Colonic mucosa (tissue), 4 donors: ENCODE data around the gene COX4I1. TPM values are rescaled to one million over a fixed set of nuclear protein-coding genes. Genes with fewer than 3 reads are reported as not detected.

Experiments used
- DNase-seq: peaks from one replicate; pipeline ENCODE4 v3.0.0-alpha.2; 2020
- H3K27ac ChIP-seq: fragments of 200-600 bp; one replicate; pipeline ENCODE4 v1.8.0; 2021
- H3K27me3 ChIP-seq: fragments of 200-600 bp; one replicate; pipeline ENCODE4 v1.8.0; 2021
- H3K36me3 ChIP-seq: fragments of 200-600 bp; one replicate; pipeline ENCODE4 v1.8.0; 2021
- H3K4me1 ChIP-seq: fragments of 200-600 bp; one replicate; pipeline ENCODE4 v1.8.0; 2021; ENCODE audit warnings: mild to moderate bottlenecking
- H3K4me3 ChIP-seq: fragments of 200-600 bp; one replicate; pipeline ENCODE4 v1.8.0; 2021
- H3K9ac ChIP-seq, 2 donors: one replicate each; pipeline ENCODE4 v1.7.0; 2013; ENCODE audit warnings: control low read depth in 2 of 2, low read depth in 2 of 2, low read length in 2 of 2
- H3K9me3 ChIP-seq: fragments of 200-600 bp; one replicate; pipeline ENCODE4 v1.8.0; 2021
- CTCF ChIP-seq: fragments of 200-600 bp; IDR thresholded peaks from one replicate; pipeline ENCODE4 v1.8.0; 2022; ENCODE audit warnings: antibody characterized with exemption, mild to moderate bottlenecking
- intact Hi-C: fragments of 100-400 bp; cut with DNase I; formaldehyde crosslinking; loops from one replicate; pipeline ENCODE4 v1.14.1; 2022
- total RNA-seq, 2 donors: library from RNA; stranded (reverse); fragmentation: NEBNext Ultra II Directional in 1 of 2; extraction: Animal tissue kit (Norgen Biotek cat#: 25700) in 1 of 2; gene quantifications; one replicate each; pipeline ENCODE4 v1.2.1, GENCODE V29; 2021
- donor health status: healthy.
- donor health status: DM: no; HTN: no; CAD: no.
- donor health status: DM: no; HTN: no; CAD: no.

The COX4I1 gene
- total RNA-seq, 2 donors from 2014 or later = 1,080 to 1,242 TPM

- Histone ChIP-seq H3K27me3 (no peaks in the 10 kb centered on the region), H3K27ac (no peak overlapping the region), H3K9me3 (no peaks in the 10 kb centered on the region), H3K4me3 (no peak overlapping the region), H3K4me1 (no peaks in the 10 kb centered on the region), H3K36me3 (no peaks in the 10 kb centered on the region), H3K9ac (no peak overlapping the region)
- intact Hi-C loops = no loop called here
- TF ChIP-seq CTCF = no peak
- no peak for DNase-seq
Measured at GRCh38 chr16:85770741-85771140, 28.8 kb upstream of the COX4I1 start.

GRCh38 chr16:85773044-85773443 lies 26.5 kb upstream of the COX4I1 start:
- H3K9ac ChIP-seq = no peak overlapping the region
- DNase-seq = no peak
- H3K4me1 ChIP-seq = no peaks in the 10 kb centered on the region
- no peaks in the 10 kb centered on the region for H3K9me3 ChIP-seq
- no peak for TF ChIP-seq CTCF
- no peak overlapping the region for H3K4me3 ChIP-seq
- no peak overlapping the region for H3K27ac ChIP-seq
- intact Hi-C loops = no loop called here
- no peaks in the 10 kb centered on the region for H3K27me3 ChIP-seq
- no peaks in the 10 kb centered on the region for H3K36me3 ChIP-seq

GRCh38 chr16:85774136-85774535 lies 25.4 kb upstream of the COX4I1 start:
- Histone ChIP-seq H3K4me1 (no peaks in the 10 kb centered on the region), H3K27ac (no peak overlapping the region), H3K9me3 (no peaks in the 10 kb centered on the region), H3K27me3 (no peaks in the 10 kb centered on the region), H3K9ac (no peak overlapping the region), H3K36me3 (no peaks in the 10 kb centered on the region), H3K4me3 (no peak overlapping the region)
- DNase-seq = no peak
- intact Hi-C loops = no loop called here
- TF ChIP-seq CTCF = no peak

- Histone ChIP-seq H3K27ac (no peak overlapping the region), H3K9me3 (no peaks in the 10 kb centered on the region), H3K27me3 (no peaks in the 10 kb centered on the region), H3K36me3 (no peaks in the 10 kb centered on the region), H3K9ac (no peak overlapping the region), H3K4me1 (no peaks in the 10 kb centered on the region), H3K4me3 (no peak overlapping the region)
- no peak for DNase-seq
- no peak for TF ChIP-seq CTCF
- intact Hi-C loops = no loop called here
Measured at GRCh38 chr16:85774811-85775210, 24.7 kb upstream of the COX4I1 start.

- intact Hi-C loops = no loop called here
- Histone ChIP-seq H3K36me3 (no peaks in the 10 kb centered on the region), H3K27ac (no peak overlapping the region), H3K4me3 (no peak overlapping the region), H3K9ac (no peak overlapping the region), H3K27me3 (no peaks in the 10 kb centered on the region), H3K9me3 (no peaks in the 10 kb centered on the region), H3K4me1 (no peaks in the 10 kb centered on the region)
- DNase-seq = no peak
- TF ChIP-seq CTCF = no peak
Measured at GRCh38 chr16:85777583-85778310, 21.7 kb upstream of the COX4I1 start.
